Measurements from ENCODE around the gene NIPAL4.
"Not testable (repeated sequence)": the region's sequence is repeated elsewhere in the genome, so short reads cannot be mapped to it uniquely, and the experiment has no call there.

Gene NIPAL4

GRCh38 chr5:157463621-157464518 is 3.9 kb downstream of the NIPAL4 start:
- no peak for DNase-seq

DNA sequence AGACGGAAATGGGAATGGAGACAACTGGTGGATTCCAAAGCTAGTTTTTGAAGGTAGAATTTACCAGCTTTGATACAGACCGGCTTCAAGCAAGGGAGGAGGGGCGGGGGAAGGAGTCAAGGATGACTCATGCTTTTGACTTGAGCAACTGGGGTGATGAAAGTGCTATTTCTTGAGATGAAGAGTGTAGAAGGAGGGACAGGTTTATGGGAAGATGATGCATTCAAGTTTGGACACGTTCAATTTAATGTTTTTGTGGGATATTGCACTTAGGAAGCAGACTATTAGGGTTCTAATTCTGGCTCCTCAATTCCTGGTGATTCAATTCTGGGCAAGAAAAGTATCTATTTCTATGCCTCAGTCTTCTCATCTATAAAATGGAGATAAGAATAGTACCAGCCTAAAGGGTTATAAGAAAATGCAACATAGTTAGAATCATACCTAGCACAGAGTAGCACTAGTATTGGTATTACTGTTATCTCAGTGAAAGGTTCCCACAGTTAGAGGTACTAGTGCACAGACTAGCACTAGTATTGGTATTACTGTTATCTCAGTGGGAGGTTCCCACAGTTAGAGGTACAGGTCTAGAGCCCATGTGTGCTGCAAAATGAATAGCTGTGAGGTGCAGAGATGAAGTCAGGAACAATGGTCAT is 4.6 kb downstream of the NIPAL4 start:
- peak; percentile 13 for DNase-seq

GRCh38 chr5:157468293-157468965 is 8.4 kb downstream of the NIPAL4 start:
- DNase-seq: no peak

- DNase-seq: no peak
Observed at GRCh38 chr5:157469073-157469472, 9.1 kb downstream of the NIPAL4 start.

- no peak for DNase-seq
Observed at GRCh38 chr5:157469687-157470086, 9.7 kb downstream of the NIPAL4 start.

DNA sequence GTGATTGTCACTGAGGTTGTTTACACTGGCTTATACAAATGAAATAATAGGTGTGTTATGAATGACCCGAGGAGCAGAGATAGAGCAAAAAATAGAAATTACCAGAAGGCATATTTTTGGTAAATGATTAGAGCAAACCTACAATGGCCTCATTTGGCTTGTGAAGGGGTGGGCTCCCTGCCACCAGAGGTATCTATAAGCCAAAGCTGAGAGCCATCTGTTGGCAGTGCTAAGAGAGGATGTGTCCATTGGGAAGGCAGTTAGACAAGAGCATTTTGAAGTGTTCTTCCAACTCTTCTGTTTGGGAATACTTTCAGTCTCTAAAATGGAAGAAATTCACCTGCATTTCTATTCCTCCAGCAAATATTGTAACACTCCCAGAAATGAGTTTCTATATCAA is 10.6 kb downstream of the NIPAL4 start:
- DNase-seq: no peak

DNA sequence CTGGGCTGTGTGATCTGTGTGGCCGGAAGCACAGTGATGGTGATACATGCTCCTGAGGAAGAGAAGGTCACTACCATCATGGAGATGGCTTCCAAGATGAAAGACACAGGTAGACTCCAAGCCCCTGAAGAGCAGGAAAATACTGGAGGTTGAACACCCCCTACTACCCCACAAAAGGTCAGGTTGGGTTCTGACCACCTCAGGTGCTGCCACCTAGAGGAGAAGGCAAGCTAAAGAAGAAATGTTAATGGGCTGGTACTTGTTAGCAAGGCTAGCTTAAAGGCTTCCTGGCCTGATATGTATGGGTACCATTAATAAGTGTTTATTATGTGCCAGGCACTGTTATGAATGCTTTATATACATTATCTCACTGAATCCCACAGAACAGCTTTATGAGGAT is 11.7 kb downstream of the NIPAL4 start:
- DNase-seq: no peak

- no peak for DNase-seq
Observed at GRCh38 chr5:157473383-157474320, 13.6 kb downstream of the NIPAL4 start.

DNA sequence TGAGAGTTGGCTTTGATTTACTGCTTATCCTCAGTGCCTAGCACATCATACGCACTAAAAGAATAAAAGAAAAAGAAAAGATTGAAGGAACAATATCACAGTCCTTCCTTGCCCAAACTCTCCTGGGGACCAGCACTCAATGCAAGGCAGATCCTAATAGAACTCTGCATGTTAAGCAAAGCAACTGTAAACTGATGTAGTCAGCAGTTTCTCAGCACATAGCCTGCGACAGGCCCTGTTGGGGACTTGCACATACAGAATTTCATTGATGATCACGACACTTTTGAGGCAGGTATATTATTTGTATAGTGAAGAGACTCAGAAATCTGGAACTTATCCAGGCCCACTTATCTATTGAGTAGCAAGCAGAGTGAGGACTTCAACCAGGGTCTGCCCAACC is 15.4 kb downstream of the NIPAL4 start:
- DNase-seq: no peak

DNA sequence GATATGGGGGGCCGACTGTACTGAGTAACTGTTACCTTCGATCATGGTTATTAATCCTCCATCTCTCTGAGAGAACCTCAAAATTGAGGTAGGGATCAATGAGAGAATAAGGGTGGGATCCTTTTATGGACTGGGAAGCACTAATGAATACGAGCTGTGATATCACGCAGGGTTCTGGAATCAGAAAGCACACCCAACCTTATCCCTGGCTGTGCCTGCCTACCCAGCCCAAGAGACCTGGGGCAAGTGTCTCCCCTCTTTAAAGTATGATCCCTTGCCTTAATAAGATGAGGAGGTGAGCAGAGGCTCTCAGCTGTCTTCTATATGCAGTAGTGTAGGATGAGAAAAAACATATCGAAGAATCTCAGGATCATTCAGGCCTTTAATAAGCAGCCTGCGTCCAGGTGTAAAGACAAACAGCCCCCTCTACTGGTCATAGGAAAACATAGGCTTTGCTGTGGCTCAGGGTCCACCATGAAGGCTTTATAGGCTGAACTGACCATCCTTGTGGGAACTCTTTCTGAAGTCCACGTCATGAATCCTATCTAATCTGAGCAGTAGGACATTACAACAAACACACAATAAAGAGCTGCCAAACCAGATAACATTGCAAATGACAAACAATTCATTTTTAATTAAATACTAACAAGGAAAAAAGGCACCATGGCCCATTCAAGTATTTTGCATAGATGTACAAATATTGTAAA is 16.8 kb downstream of the NIPAL4 start:
- no peak for DNase-seq

GRCh38 chr5:157477814-157478494 is 17.9 kb downstream of the NIPAL4 start:
- no peak for DNase-seq

- DNase-seq: no peak
Observed at GRCh38 chr5:157478726-157479125, 18.7 kb downstream of the NIPAL4 start.

DNA sequence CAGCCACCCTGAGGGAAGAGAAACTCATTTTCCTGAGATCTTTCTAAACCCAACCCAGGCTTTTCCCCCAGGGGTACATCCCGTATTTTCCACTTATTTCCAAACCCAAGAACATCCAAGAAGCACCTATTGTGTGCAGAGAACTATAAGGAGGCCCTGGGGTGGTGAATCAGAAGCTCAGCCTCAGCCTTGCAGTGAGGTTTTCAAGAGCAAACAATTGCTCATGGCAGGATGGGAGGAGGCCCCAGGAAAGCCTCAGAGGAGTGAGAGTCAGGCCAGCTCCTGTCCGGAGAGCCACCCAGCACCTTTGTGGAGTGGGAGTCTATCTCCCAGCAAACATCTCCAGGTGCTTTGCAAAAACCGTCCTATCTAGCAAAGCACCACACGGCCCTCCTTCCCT is 19.2 kb downstream of the NIPAL4 start:
- no peak for DNase-seq

GRCh38 chr5:157479612-157480510 is 19.8 kb downstream of the NIPAL4 start:
- no peak for DNase-seq

DNA sequence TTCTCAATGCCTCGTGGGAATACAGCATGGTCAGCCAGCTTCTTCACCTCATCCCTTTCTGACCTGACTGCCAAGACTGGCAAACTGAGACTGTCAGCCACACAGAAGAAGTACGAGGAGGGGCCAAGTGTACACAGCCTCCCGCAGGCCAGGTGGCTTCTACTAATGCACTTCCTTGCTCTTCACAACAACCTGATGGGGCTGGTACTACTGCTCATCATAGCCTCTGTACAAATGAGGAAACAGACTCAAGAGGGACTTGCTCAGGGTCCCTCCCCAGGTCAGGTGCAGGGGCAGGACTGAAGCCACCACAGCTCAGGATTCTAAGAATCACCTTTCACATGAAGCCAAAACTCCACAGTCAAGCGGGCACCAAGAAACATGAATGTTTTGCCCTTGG is 21.3 kb downstream of the NIPAL4 start:
- no peak for DNase-seq

DNA sequence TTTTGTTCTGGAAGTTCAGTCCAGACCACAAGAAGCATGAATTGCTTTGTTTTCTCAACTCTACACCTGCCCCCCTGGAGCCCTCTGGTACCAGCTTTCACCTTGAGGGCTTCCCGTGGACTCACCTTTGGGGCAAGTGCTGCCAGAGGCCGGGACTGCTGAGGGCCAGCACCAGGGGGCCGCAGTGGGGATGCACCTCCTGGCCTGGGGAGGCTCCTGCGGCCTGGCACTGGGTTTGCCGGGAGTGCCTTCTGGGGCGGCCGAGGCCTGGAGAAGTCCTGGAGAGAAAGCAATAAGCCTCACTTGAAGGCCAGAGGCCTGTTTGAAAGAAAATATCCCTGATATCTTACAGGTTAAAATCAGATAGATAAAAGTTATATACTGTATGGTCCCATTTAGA is 21.7 kb downstream of the NIPAL4 start:
- DNase-seq: no peak

DNA sequence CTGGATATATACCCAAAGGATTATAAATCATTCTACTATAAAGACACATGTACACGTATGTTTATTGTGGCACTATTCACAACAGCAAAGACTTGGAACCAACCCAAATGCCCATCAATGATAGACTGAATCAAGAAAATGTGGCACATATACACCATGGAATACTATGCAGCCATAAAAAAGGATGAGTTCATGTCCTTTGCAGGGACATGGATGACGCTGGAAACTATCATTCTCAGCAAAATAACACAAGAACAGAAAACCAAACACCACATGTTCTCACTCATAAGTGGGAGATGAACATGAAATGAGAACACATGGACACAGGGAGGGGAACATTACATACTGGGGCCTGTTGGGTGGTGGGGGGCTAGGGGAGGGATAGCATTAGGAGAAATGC is 22.7 kb downstream of the NIPAL4 start:
- DNase-seq: not testable (repeated sequence)

DNA sequence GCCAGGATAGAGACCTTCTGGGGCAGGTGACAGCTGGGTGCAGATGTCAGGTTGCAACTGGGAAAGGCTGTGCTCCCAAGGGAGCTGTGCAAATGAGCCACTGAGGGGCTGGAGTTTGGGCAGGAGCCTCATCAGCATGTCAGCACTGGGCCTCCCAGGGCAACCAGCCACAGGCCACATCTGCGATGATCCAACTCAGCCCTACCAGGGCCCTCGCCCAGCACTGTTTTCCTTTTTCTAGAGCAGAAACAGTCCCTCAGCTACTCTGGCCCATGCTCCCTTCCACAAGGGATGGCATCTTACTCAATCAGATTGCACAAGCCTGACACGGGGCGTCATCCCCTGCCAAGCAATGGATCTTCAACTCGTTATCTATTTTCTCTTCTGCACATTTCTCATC is 24.8 kb downstream of the NIPAL4 start:
- no peak for DNase-seq

- DNase-seq: no peak
Observed at GRCh38 chr5:157485340-157485739, 25.3 kb downstream of the NIPAL4 start.

GRCh38 chr5:157485811-157486210 is 25.8 kb downstream of the NIPAL4 start:
- DNase-seq: no peak
